Subcutaneous adipose tissue (tissue), 4 donors: ENCODE measurements around the gene MTFR1L. TPM values are rescaled to one million over a fixed set of nuclear protein-coding genes. Genes with fewer than 3 reads are reported as not detected.

ENCODE experiments used
- CTCF ChIP-seq: fragments of 450-650 bp; IDR thresholded peaks from one replicate; pipeline ENCODE4 v1.5.1; 2016; ENCODE audit warnings: low read depth, mild to moderate bottlenecking, control low read depth, antibody characterized with exemption, moderate library complexity
- total RNA-seq, 4 donors: library from RNA; depleted of rRNA; stranded (reverse); fragments of >200 nt; gene quantifications; one replicate each; pipeline ENCODE4 v1.1.0, GENCODE V29; 2016

The MTFR1L gene
- total RNA-seq, 4 donors from 2014 or later, result 53.6 to 89.5 (median 60.4) TPM

- no peak for TF ChIP-seq CTCF
These were observed 34.8 kb downstream of the MTFR1L start for GRCh38 chr1:25854554-25854953.

GRCh38 chr1:25856856-25857255, 37.1 kb downstream of the MTFR1L start:
- TF ChIP-seq CTCF, result no peak

GRCh38 chr1:25858494-25858893, 38.7 kb downstream of the MTFR1L start:
- no peak for TF ChIP-seq CTCF

- TF ChIP-seq CTCF, result no peak
These were observed 39.4 kb downstream of the MTFR1L start, which contains the start of gene AUNIP for GRCh38 chr1:25858906-25859789. Gene AUNIP, minus strand, starts transcription at chr1:25859457. Its CDS starts 100 bp downstream, at chr1:25859357.

- TF ChIP-seq CTCF, result no peak
These were observed 41.8 kb downstream of the MTFR1L start for GRCh38 chr1:25861316-25862286.

- TF ChIP-seq CTCF, result no peak
These were observed 43.2 kb downstream of the MTFR1L start for GRCh38 chr1:25862785-25863485.
